ENCODE results near the gene CAPS. TPM values are rescaled to one million over a fixed set of nuclear protein-coding genes. Genes with fewer than 3 reads are reported as not detected.

Gene CAPS
- polyA plus RNA-seq, 1 donor, result 16.7 TPM

DNA sequence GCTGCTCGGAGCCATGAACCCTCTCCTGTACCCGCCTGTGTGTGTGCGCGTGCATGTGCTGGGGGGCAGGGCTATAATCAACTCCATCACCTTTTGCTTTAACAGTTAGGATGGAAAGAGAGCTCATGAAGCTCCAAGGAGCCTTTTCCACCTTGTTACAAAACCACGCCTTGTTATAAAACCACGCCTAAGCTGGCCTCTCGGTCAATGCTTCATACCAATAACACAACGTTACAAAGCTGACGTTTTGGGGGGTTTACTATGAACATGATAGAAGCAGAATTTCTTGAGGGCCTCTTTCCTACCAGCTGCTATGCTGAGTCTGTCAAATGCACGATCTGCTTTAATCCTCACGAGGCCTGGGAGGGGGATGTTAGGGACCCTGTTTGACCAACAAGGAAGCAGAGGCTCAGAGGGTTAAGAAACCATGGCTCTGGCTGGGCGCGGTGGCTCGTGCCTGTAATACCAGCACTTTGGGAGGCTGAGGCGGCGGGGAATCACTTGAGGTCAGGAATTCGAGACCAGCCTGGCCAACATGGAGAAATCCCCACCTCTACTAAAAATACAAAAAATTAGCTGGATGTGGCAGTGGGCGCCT is 11.9 kb downstream of the CAPS start:
- H3K9me3 ChIP-seq (ENCODE audit: control insufficient read depth, low read depth, low read length), result no peaks in the 10 kb centered on the region
- H3K36me3 ChIP-seq (ENCODE audit: control insufficient read depth, insufficient read depth, low read length), result peaks cover 98% of the 10 kb centered on the region
- 83% methylated on average over 2 of the region's 18 CpGs for WGBS (ENCODE audit: insufficient coverage, low lambda C conversion rate)
- H3K4me1 ChIP-seq (ENCODE audit: control insufficient read depth, insufficient read depth, low read length), result peaks cover 7% of the 10 kb centered on the region
- no peak overlapping the region for H3K4me3 ChIP-seq (ENCODE audit: low read length)
- DNase-seq, result no peak
- H3K27me3 ChIP-seq (ENCODE audit: control insufficient read depth, insufficient read depth, low read length), result no peaks in the 10 kb centered on the region
- H3K27ac ChIP-seq (ENCODE audit: low read length), result peak overlapping the region; percentile 33

DNA sequence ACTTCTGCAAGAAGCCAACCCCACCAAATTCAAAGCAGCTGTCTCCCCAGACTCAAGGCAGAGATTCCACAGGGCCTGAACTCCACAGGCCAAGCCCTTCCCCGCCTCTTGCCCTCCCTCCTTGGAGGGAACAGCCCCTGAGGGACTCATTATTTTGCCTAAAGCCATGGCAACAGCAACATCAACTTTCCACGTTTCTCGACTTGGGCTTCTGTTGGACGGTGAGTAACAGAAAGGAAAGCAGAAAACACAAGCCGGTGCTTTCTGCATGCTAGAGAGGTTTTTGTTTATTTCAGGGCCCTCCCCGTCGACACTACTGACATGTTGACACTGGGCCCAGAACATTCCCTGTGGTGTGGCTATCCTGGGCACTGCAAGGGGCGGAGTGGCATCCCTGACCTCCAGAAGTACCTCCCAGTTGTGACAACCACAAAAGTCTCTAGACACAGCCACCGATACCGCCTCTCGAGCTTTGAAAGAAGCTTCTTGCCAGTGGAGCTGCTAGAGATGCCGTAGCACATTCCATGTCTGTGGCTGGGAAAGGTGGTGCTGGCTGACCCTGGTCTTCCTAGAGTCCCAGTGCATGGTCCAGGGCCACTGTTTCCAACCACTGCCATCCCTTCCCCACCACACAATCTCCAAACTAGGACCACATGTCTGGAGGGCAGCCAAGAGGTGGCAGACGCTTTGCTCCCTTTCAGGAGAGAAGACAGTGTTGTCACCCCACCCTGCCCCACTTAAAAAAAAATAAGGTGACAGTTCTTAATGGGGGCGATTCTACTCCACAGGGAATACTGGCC is 12.8 kb downstream of the CAPS start:
- DNase-seq, result no peak
- Histone ChIP-seq H3K36me3 (ENCODE audit: control insufficient read depth, insufficient read depth, low read length) (peaks cover 96% of the 10 kb centered on the region), H3K27ac (ENCODE audit: low read length) (peak overlapping the region; percentile 53), H3K9me3 (ENCODE audit: control insufficient read depth, low read depth, low read length) (no peaks in the 10 kb centered on the region), H3K27me3 (ENCODE audit: control insufficient read depth, insufficient read depth, low read length) (no peaks in the 10 kb centered on the region), H3K4me3 (ENCODE audit: low read length) (no peak overlapping the region), H3K4me1 (ENCODE audit: control insufficient read depth, insufficient read depth, low read length) (peaks cover 7% of the 10 kb centered on the region)
- WGBS (ENCODE audit: insufficient coverage, low lambda C conversion rate), result no CpG with 5 or more reads among the region's 14 CpGs

DNA sequence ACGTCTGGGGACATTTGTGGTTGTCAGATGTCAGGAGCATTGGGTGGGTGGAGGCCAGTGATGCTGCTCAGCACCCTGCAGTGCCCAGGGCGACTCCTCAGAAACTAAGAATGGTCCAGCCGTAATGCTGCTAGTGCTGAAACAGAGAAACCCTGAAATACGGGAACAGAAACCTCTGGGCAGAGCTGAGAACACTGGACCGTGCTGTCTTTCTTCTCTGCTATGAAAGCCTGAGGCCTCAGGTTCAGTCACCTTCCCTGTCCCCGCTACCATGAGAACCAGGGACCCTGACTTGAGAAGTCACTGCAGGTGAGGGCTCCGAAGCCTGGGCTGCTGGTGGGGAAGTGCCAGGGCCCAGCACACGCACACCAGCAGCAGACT is 13.4 kb downstream of the CAPS start:
- no CpG with 5 or more reads among the region's 8 CpGs for WGBS (ENCODE audit: insufficient coverage, low lambda C conversion rate)
- Histone ChIP-seq H3K27ac (ENCODE audit: low read length) (peak overlapping the region; percentile 53), H3K9me3 (ENCODE audit: control insufficient read depth, low read depth, low read length) (no peaks in the 10 kb centered on the region), H3K4me3 (ENCODE audit: low read length) (no peak overlapping the region), H3K4me1 (ENCODE audit: control insufficient read depth, insufficient read depth, low read length) (peaks cover 7% of the 10 kb centered on the region), H3K27me3 (ENCODE audit: control insufficient read depth, insufficient read depth, low read length) (no peaks in the 10 kb centered on the region), H3K36me3 (ENCODE audit: control insufficient read depth, insufficient read depth, low read length) (peaks cover 97% of the 10 kb centered on the region)
- DNase-seq, result no peak

DNA sequence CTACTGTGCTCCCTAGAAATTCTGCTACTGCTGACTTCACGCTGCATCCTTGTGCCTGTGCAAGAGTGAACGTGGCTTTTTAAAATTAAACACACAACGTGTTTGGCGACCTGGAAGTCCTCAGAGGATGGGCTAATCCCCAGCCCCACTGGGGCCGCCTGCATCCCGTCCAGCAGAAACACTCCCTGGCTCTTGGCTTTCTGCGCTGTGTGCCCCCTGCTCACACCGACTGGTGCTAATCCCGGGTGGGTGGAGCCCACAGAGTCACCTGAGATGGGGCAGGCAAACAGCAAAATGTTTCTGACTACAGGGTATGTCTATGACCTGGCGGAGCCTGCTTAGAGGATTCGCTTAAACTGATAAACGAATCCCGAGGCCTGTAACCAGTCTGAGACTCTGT is 15.1 kb downstream of the CAPS start:
- H3K27ac ChIP-seq (ENCODE audit: low read length), result no peak overlapping the region

DNA sequence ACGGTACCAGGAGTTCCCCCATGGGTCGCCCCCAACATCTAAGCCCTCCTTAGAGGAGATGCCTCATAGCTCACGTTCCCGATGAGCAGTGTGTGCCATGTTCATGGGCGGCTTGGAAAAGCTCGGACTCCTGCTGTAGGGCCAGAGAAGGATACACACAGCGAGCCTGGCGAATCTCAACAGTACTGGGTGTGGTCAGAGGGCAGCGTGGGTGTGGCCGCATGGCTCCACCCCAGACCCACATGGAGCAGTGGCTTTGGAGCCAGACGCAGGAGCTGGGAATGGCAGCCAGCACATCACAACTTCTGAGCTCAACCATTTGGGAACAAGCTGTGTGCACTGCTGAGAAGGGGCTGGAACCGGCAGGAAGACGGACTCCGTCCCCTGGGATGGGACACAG is 15.6 kb downstream of the CAPS start:
- H3K36me3 ChIP-seq (ENCODE audit: control insufficient read depth, insufficient read depth, low read length), result peaks cover 91% of the 10 kb centered on the region
- H3K9me3 ChIP-seq (ENCODE audit: control insufficient read depth, low read depth, low read length), result peaks cover 4% of the 10 kb centered on the region
- no peak overlapping the region for H3K4me3 ChIP-seq (ENCODE audit: low read length)
- WGBS (ENCODE audit: insufficient coverage, low lambda C conversion rate), result no CpG with 5 or more reads among the region's 14 CpGs
- H3K27ac ChIP-seq (ENCODE audit: low read length), result no peak overlapping the region
- no peaks in the 10 kb centered on the region for H3K27me3 ChIP-seq (ENCODE audit: control insufficient read depth, insufficient read depth, low read length)
- DNase-seq, result no peak
- H3K4me1 ChIP-seq (ENCODE audit: control insufficient read depth, insufficient read depth, low read length), result peaks cover 7% of the 10 kb centered on the region

More for the DNA sequence above, 15.1 kb downstream of the CAPS start:
- peaks cover 96% of the 10 kb centered on the region for H3K36me3 ChIP-seq (ENCODE audit: control insufficient read depth, insufficient read depth, low read length)
- H3K4me1 ChIP-seq (ENCODE audit: control insufficient read depth, insufficient read depth, low read length), result peaks cover 7% of the 10 kb centered on the region
- no peak for DNase-seq
- H3K27me3 ChIP-seq (ENCODE audit: control insufficient read depth, insufficient read depth, low read length), result no peaks in the 10 kb centered on the region
- peaks cover 4% of the 10 kb centered on the region for H3K9me3 ChIP-seq (ENCODE audit: control insufficient read depth, low read depth, low read length)
- no peak overlapping the region for H3K4me3 ChIP-seq (ENCODE audit: low read length)
- no CpG with 5 or more reads among the region's 13 CpGs for WGBS (ENCODE audit: insufficient coverage, low lambda C conversion rate)

DNA sequence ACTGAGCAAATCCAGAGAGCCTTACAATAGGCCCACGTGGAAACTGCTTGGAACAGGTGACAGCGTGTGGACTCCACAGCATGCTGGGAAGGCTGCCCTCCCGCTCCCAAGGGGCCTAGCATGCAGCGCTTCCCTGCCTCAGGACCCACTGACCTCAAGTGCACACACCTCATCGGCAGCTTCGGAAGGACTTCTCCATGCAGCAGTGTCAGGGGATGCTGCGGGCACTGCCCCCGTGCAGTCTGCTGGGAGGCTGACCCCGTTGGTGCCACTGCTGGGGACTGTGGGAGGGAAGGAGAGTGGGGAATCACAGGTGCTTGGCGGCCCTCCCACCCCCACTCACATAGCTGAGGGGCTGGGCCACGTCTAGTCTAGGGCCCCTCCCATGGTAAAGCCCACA is 17.2 kb downstream of the CAPS start:
- Histone ChIP-seq H3K27ac (ENCODE audit: low read length) (no peak overlapping the region), H3K4me1 (ENCODE audit: control insufficient read depth, insufficient read depth, low read length) (peaks cover 6% of the 10 kb centered on the region), H3K36me3 (ENCODE audit: control insufficient read depth, insufficient read depth, low read length) (peaks cover 84% of the 10 kb centered on the region)

DNA sequence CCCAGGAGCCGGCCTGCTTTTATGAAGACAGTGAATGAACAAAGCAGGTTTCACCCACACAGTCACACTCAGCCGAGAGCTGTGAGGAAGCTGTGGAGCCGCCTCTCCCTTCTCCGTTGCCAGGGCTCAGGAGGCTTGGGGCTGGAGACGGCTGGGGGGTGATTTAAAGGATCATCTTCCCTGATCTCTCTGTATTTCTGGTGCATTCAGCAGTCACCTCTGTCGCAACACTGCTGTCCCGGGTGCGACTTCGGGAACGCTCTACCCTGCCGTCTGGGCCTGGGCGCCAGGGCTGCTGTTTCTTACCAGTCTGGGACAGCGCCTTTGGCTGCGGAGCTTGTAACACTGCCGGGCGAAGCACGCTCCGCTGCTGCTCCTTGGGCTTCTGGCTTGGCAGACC is 18.1 kb downstream of the CAPS start:
- Histone ChIP-seq H3K27me3 (ENCODE audit: control insufficient read depth, insufficient read depth, low read length) (no peaks in the 10 kb centered on the region), H3K4me1 (ENCODE audit: control insufficient read depth, insufficient read depth, low read length) (peaks cover 5% of the 10 kb centered on the region), H3K4me3 (ENCODE audit: low read length) (no peak overlapping the region), H3K36me3 (ENCODE audit: control insufficient read depth, insufficient read depth, low read length) (peaks cover 84% of the 10 kb centered on the region), H3K27ac (ENCODE audit: low read length) (no peak overlapping the region), H3K9me3 (ENCODE audit: control insufficient read depth, low read depth, low read length) (peaks cover 4% of the 10 kb centered on the region)
- no CpG with 5 or more reads among the region's 18 CpGs for WGBS (ENCODE audit: insufficient coverage, low lambda C conversion rate)
- no peak for DNase-seq

More for the DNA sequence above, 17.2 kb downstream of the CAPS start:
- H3K27me3 ChIP-seq (ENCODE audit: control insufficient read depth, insufficient read depth, low read length), result no peaks in the 10 kb centered on the region
- H3K9me3 ChIP-seq (ENCODE audit: control insufficient read depth, low read depth, low read length), result peaks cover 4% of the 10 kb centered on the region
- H3K4me3 ChIP-seq (ENCODE audit: low read length), result no peak overlapping the region
- no peak for DNase-seq
- no CpG with 5 or more reads among the region's 11 CpGs for WGBS (ENCODE audit: insufficient coverage, low lambda C conversion rate)

DNA sequence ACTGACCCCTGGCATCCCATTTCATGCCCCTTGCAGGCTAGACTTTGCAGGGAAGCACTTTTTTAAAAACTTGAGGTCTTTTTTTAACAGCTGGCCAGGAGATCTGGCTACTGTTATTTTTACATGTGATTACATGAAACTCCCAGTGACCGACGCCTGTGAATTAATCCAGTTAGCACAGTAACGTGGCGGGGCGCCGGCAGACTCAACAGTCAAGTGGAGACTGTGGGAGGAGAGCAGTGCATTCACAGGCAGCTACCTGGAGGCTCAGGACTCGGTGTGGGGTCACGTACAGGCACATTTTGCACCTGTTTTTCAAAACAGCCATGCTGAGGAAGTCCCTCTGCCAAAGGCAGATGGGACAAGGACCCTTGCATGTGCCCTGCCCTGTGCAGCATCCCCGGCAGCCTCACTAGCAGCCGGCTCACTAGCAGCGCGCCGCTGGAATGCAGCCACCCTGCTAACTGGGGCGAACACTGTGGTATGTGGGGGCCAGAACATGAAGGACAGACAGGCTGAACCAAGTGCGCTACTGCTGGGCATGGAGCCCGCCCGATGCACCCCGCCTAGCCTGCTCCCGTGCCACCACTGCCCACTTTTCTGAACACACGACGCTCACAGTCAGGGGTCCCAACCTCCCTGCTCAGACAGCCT is 18.7 kb downstream of the CAPS start:
- Histone ChIP-seq H3K27ac (ENCODE audit: low read length) (no peak overlapping the region), H3K9me3 (ENCODE audit: control insufficient read depth, low read depth, low read length) (peaks cover 4% of the 10 kb centered on the region), H3K4me3 (ENCODE audit: low read length) (no peak overlapping the region), H3K4me1 (ENCODE audit: control insufficient read depth, insufficient read depth, low read length) (peaks cover 5% of the 10 kb centered on the region), H3K27me3 (ENCODE audit: control insufficient read depth, insufficient read depth, low read length) (no peaks in the 10 kb centered on the region), H3K36me3 (ENCODE audit: control insufficient read depth, insufficient read depth, low read length) (peaks cover 84% of the 10 kb centered on the region)
- DNase-seq, result no peak
- no CpG with 5 or more reads among the region's 21 CpGs for WGBS (ENCODE audit: insufficient coverage, low lambda C conversion rate)

DNA sequence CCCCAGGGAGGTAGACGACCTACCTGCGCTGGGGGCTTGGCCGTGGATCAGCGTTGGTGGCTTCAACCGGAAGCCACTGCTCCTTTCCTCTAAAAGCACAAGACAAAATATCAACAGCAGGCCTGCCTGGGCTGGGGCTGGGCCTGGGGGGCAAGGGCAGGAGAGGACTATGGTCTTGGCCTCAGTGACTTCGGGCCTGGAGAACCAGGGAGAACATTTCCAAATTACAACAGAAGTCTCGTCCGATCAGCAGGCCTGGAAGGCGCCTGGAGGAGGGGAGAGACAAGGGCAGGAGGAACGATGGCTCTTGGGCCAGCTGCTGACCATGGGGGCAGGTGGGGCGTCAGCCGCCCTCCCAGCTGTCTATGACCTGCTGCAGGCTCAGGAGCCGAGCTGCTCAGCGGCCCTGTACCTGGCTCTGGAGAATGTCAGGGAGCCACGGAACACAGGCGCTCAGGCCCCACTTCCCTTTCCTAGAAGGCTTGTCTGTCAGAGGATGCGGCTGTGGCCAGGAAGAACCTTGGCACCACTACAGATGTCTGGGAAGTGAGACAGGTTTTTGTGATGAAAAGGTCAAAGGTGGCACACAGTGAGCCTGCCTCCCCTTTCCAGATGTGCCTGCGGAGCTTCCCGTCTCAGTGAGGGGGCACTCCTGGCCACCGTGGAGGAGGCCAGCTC is 19.5 kb downstream of the CAPS start:
- Histone ChIP-seq H3K4me1 (ENCODE audit: control insufficient read depth, insufficient read depth, low read length) (peaks cover 5% of the 10 kb centered on the region), H3K36me3 (ENCODE audit: control insufficient read depth, insufficient read depth, low read length) (peaks cover 82% of the 10 kb centered on the region), H3K4me3 (ENCODE audit: low read length) (no peak overlapping the region), H3K27ac (ENCODE audit: low read length) (no peak overlapping the region), H3K27me3 (ENCODE audit: control insufficient read depth, insufficient read depth, low read length) (no peaks in the 10 kb centered on the region), H3K9me3 (ENCODE audit: control insufficient read depth, low read depth, low read length) (peaks cover 4% of the 10 kb centered on the region)
- WGBS (ENCODE audit: insufficient coverage, low lambda C conversion rate), result no CpG with 5 or more reads among the region's 20 CpGs
- DNase-seq, result no peak

DNA sequence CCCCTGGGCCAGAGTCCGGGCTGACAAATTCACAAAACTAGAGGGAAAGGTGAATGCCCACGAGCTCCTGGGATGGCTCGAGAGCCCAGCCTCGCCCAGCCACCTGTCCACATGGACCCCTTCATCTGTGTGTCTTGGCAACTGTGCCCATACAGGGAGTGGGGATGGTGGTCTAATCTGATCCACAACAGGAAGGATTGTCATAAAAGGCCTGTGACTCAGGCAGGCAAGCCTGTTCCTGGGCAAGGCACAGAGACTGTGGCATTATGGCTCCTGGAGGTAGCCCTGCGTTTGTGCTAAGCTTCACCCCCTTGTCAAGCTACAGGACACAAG is 20.0 kb downstream of the CAPS start:
- DNase-seq, result no peak
- Histone ChIP-seq H3K36me3 (ENCODE audit: control insufficient read depth, insufficient read depth, low read length) (peaks cover 78% of the 10 kb centered on the region), H3K4me1 (ENCODE audit: control insufficient read depth, insufficient read depth, low read length) (peaks cover 5% of the 10 kb centered on the region), H3K27ac (ENCODE audit: low read length) (no peak overlapping the region), H3K27me3 (ENCODE audit: control insufficient read depth, insufficient read depth, low read length) (no peaks in the 10 kb centered on the region), H3K9me3 (ENCODE audit: control insufficient read depth, low read depth, low read length) (peaks cover 4% of the 10 kb centered on the region), H3K4me3 (ENCODE audit: low read length) (no peak overlapping the region)
- no CpG with 5 or more reads among the region's 5 CpGs for WGBS (ENCODE audit: insufficient coverage, low lambda C conversion rate)
